SK-N-MC (cell line): Measurements from ENCODE around the gene DGLUCY.
"Not testable (repeated sequence)": the region's sequence is repeated elsewhere in the genome, so short reads cannot be mapped to it uniquely, and the experiment has no call there.

Experiments used
- DNase-seq: peaks from one replicate; pipeline ENCODE4 v3.0.0-alpha.2; 2011; ENCODE audit warnings: low read depth, low spot score
- H3K27ac ChIP-seq: fragments of 200-600 bp; sonication (generic); 2 replicates; pipeline ENCODE4 v1.5.1; 2016; ENCODE audit warnings: mixed run types
- H3K36me3 ChIP-seq: fragments of 200-600 bp; sonication (generic); 2 replicates; pipeline ENCODE4 v1.6.1; 2017; ENCODE audit warnings: antibody characterized with exemption, low read length, mixed read lengths; ENCODE audit not compliant: insufficient read depth
- H3K4me3 ChIP-seq: fragments of 200-600 bp; sonication (generic); 2 replicates; pipeline ENCODE4 v1.5.1; 2016
- H3K9ac ChIP-seq: fragments of 200-600 bp; sonication (generic); 2 replicates; pipeline ENCODE4 v1.8.0; 2017; ENCODE audit warnings: mixed run types, mixed read lengths; ENCODE audit not compliant: insufficient read length
- H3K9me3 ChIP-seq: fragments of 200-600 bp; sonication (generic); 2 replicates; pipeline ENCODE4 v1.6.1; 2017; ENCODE audit warnings: low read depth, mild to moderate bottlenecking, antibody characterized with exemption, low read length, moderate library complexity, mixed read lengths
- EZH2 ChIP-seq: fragments of 200-600 bp; sonication (generic); IDR thresholded peaks from one replicate; pipeline ENCODE4 v1.6.1; 2017; ENCODE audit warnings: antibody characterized with exemption
- FOXP2 ChIP-seq: optimal IDR thresholded peaks from 2 replicates; pipeline ENCODE3; 2011; ENCODE audit warnings: mild to moderate bottlenecking, moderate library complexity; ENCODE audit not compliant: insufficient read depth; ENCODE audit errors: extremely low read length, control extremely low read depth
- POLR2AphosphoS5 ChIP-seq: IDR thresholded peaks from 2 replicates; pipeline ENCODE4 v1.6.1; 2012; ENCODE audit warnings: mild to moderate bottlenecking, low read depth, low read length, borderline replicate concordance

DGLUCY gene

GRCh38 chr14:91264151-91265150 is 150.6 kb downstream of the DGLUCY start:
- no peak overlapping the region for H3K27ac ChIP-seq
- H3K4me3 ChIP-seq, result no peak overlapping the region
- TF ChIP-seq FOXP2, result no peak
- TF ChIP-seq EZH2, result no peak
- no peak for TF ChIP-seq POLR2AphosphoS5
- no peaks in the 10 kb centered on the region for H3K9me3 ChIP-seq
- H3K9ac ChIP-seq, result no peak overlapping the region
- H3K36me3 ChIP-seq, result no peaks in the 10 kb centered on the region
- DNase-seq, result no peak

GRCh38 chr14:91265404-91265803 is 151.5 kb downstream of the DGLUCY start:
- H3K4me3 ChIP-seq, result no peak overlapping the region
- no peak overlapping the region for H3K27ac ChIP-seq
- TF ChIP-seq POLR2AphosphoS5 (no peak), EZH2 (no peak), FOXP2 (no peak)
- no peak overlapping the region for H3K9ac ChIP-seq
- no peaks in the 10 kb centered on the region for H3K9me3 ChIP-seq
- no peaks in the 10 kb centered on the region for H3K36me3 ChIP-seq
- no peak for DNase-seq

- H3K4me3 ChIP-seq, H3K27ac ChIP-seq, H3K9ac ChIP-seq, H3K36me3 ChIP-seq, DNase-seq, H3K9me3 ChIP-seq: not testable (repeated sequence)
These were observed 152.4 kb downstream of the DGLUCY start for GRCh38 chr14:91266276-91266675.

- TF ChIP-seq POLR2AphosphoS5 (no peak), FOXP2 (no peak), EZH2 (no peak)
These were observed 154.1 kb downstream of the DGLUCY start for GRCh38 chr14:91267965-91268437.

GRCh38 chr14:91269076-91269991 is 155.5 kb downstream of the DGLUCY start:
- no peak for TF ChIP-seq FOXP2
- TF ChIP-seq EZH2, result no peak
- no peak for TF ChIP-seq POLR2AphosphoS5
- Histone ChIP-seq H3K27ac (no peak overlapping the region), H3K9ac (no peak overlapping the region), H3K9me3 (no peaks in the 10 kb centered on the region), H3K4me3 (no peak overlapping the region), H3K36me3 (no peaks in the 10 kb centered on the region; the same call in 1 of the 2 replicates)
- DNase-seq, result no peak

More at GRCh38 chr14:91267965-91268437, 154.1 kb downstream of the DGLUCY start:
- Histone ChIP-seq H3K9ac (no peak overlapping the region), H3K36me3 (no peaks in the 10 kb centered on the region; the same call in 1 of the 2 replicates), H3K27ac (no peak overlapping the region), H3K4me3 (no peak overlapping the region), H3K9me3 (no peaks in the 10 kb centered on the region)
- DNase-seq, result no peak

- H3K9me3 ChIP-seq, result no peaks in the 10 kb centered on the region
- no peak overlapping the region for H3K9ac ChIP-seq
- H3K27ac ChIP-seq, result no peak overlapping the region
- H3K36me3 ChIP-seq, result no peaks in the 10 kb centered on the region; the same call in 1 of the 2 replicates
- TF ChIP-seq POLR2AphosphoS5 (no peak), FOXP2 (no peak), EZH2 (no peak)
- H3K4me3 ChIP-seq, result no peak overlapping the region
- no peak for DNase-seq
These were observed 156.3 kb downstream of the DGLUCY start for GRCh38 chr14:91270188-91270587.

- Histone ChIP-seq H3K9ac (no peak overlapping the region), H3K9me3 (no peaks in the 10 kb centered on the region), H3K36me3 (no peaks in the 10 kb centered on the region; the same call in 1 of the 2 replicates), H3K4me3 (no peak overlapping the region), H3K27ac (no peak overlapping the region)
- DNase-seq, result no peak
- TF ChIP-seq FOXP2, result no peak
- TF ChIP-seq POLR2AphosphoS5, result no peak
These were observed 156.7 kb downstream of the DGLUCY start for GRCh38 chr14:91270619-91271018.

GRCh38 chr14:91271639-91272038 is 157.8 kb downstream of the DGLUCY start:
- H3K4me3 ChIP-seq, result no peak overlapping the region

More at GRCh38 chr14:91271639-91272038, 157.8 kb downstream of the DGLUCY start:
- no peaks in the 10 kb centered on the region for H3K9me3 ChIP-seq
- H3K27ac ChIP-seq, result no peak overlapping the region
- TF ChIP-seq EZH2 (no peak), FOXP2 (no peak), POLR2AphosphoS5 (no peak)
- H3K36me3 ChIP-seq, result no peaks in the 10 kb centered on the region; the same call in 1 of the 2 replicates
- no peak overlapping the region for H3K9ac ChIP-seq
- DNase-seq, result no peak
